H1 (cell line): Measurements from ENCODE around the gene SLC23A2. TPM values are rescaled to one million over a fixed set of nuclear protein-coding genes. Genes with fewer than 3 reads are reported as not detected.

Experiments
- CTCF ChIA-PET: fragments of 300-600 bp; sonication (Branson Sonifier 250); formaldehyde crosslinking; loops from one replicate; lab custom pipeline; 2021; ENCODE audit not compliant: partially characterized antibody; lab: Charles Lee
- POLR2A ChIA-PET: fragments of 300-600 bp; sonication (Branson Sonifier 250); formaldehyde crosslinking; loops from one replicate; lab custom pipeline; 2021; ENCODE audit warnings: inconsistent platforms; ENCODE audit not compliant: partially characterized antibody; lab: Charles Lee
- DNase-seq, 2 experiments: peaks; one replicate each; pipeline versions ENCODE4 v3.0.0 to v3.0.0-alpha.2; 2010 to 2022; ENCODE audit warnings: low spot score in 2 of 2, low read depth in 1 of 2, mixed read lengths in 1 of 2
- FAIRE-seq: peaks from 2 replicates; lab custom pipeline; 2011; peaks lifted over from hg19 to GRCh38; lab: Jason Lieb, UNC
- H2AFZ ChIP-seq: 2 replicates; pipeline ENCODE4 v1.8.1; 2012; ENCODE audit warnings: low read length, inconsistent platforms
- H2AK5ac ChIP-seq: 2 replicates; pipeline ENCODE4 v1.6.1; 2013; ENCODE audit warnings: low read depth, low read length
- H2BK120ac ChIP-seq: replicated peaks from 2 replicates; pipeline ENCODE3; 2013; ENCODE audit warnings: low read depth, low read length, inconsistent platforms
- H2BK12ac ChIP-seq: 2 replicates; pipeline ENCODE4 v1.6.1; 2013; ENCODE audit warnings: low read depth, low read length
- H2BK15ac ChIP-seq: 2 replicates; pipeline ENCODE4 v1.6.1; 2013; ENCODE audit warnings: low read length
- H2BK20ac ChIP-seq: 2 replicates; pipeline ENCODE4 v1.6.1; 2013; ENCODE audit warnings: low read length
- H2BK5ac ChIP-seq: 2 replicates; pipeline ENCODE4 v1.6.1; 2013; ENCODE audit warnings: low read depth, low read length
- H3K14ac ChIP-seq: 2 replicates; pipeline ENCODE4 v1.6.1; 2013; ENCODE audit warnings: inconsistent platforms; ENCODE audit not compliant: insufficient read length
- H3K18ac ChIP-seq: 2 replicates; pipeline ENCODE4 v1.6.1; 2013; ENCODE audit warnings: low read length; ENCODE audit errors: extremely low read depth
- H3K23ac ChIP-seq: 2 replicates; pipeline ENCODE4 v1.6.1; 2013; ENCODE audit warnings: inconsistent platforms; ENCODE audit not compliant: insufficient read length
- H3K23me2 ChIP-seq: 2 replicates; pipeline ENCODE4 v1.6.1; 2013; ENCODE audit warnings: low read depth, low read length
- H3K27ac ChIP-seq: 2 replicates; pipeline ENCODE4 v1.6.1; 2011; ENCODE audit warnings: low read depth, low read length, inconsistent platforms
- H3K27me3 ChIP-seq, 4 experiments: replicated peaks in 1 of 4; 1 replicate in 1 of 4; 2 replicates in 3 of 4; pipeline versions ENCODE4 v1.6.1 to v1.8.1; 2011 to 2013; ENCODE audit warnings: low read length in 3 of 4, mild to moderate bottlenecking in 3 of 4, inconsistent platforms in 2 of 4, mixed read lengths in 2 of 4, moderate library complexity in 1 of 4; ENCODE audit not compliant: control insufficient read depth in 3 of 4, insufficient read depth in 3 of 4; ENCODE audit errors: extremely low read depth in 1 of 4
- H3K36me3 ChIP-seq, 4 experiments: 2 replicates each; pipeline versions ENCODE4 v1.6.1 to v1.8.1; 2011 to 2013; ENCODE audit warnings: mild to moderate bottlenecking in 4 of 4, low read length in 3 of 4, moderate library complexity in 2 of 4, control low read depth in 1 of 4, inconsistent platforms in 1 of 4; ENCODE audit not compliant: insufficient read depth in 4 of 4, control insufficient read depth in 2 of 4
- H3K4ac ChIP-seq: replicated peaks from 2 replicates; pipeline ENCODE3; 2013; ENCODE audit warnings: low read length, low read depth, mixed read lengths, inconsistent platforms; ENCODE audit not compliant: insufficient read length
- H3K4me1 ChIP-seq, 4 experiments: replicated peaks in 1 of 4; 1 replicate in 1 of 4; 2 replicates in 3 of 4; pipeline versions ENCODE4 v1.6.1 to v1.8.1; 2011 to 2013; ENCODE audit warnings: low read length in 3 of 4, inconsistent platforms in 2 of 4, mixed read lengths in 1 of 4; ENCODE audit not compliant: insufficient read depth in 4 of 4, control insufficient read depth in 3 of 4
- H3K4me2 ChIP-seq, 2 experiments: 2 replicates each; pipeline versions ENCODE4 v1.6.1 to v1.8.1; 2011 to 2013; ENCODE audit warnings: low read depth in 2 of 2, low read length in 2 of 2, control low read depth in 1 of 2, inconsistent platforms in 1 of 2, mild to moderate bottlenecking in 1 of 2; ENCODE audit not compliant: insufficient read depth in 1 of 2
- H3K4me3 ChIP-seq, 4 experiments: fragments of 200-600, 300-600 bp in 1 of 4; sonication (generic), shearing (Covaris generic), sonication (Bioruptor Twin) in 1 of 4; 2 replicates each; pipeline versions ENCODE4 v1.5.1 to v1.8.1; 2011 to 2016; ENCODE audit warnings: low read length in 4 of 4, low read depth in 3 of 4, control low read depth in 2 of 4, inconsistent platforms in 2 of 4, mild to moderate bottlenecking in 2 of 4, mixed read lengths in 1 of 4, moderate library complexity in 1 of 4; ENCODE audit not compliant: insufficient read depth in 2 of 4; ENCODE audit errors: extremely low read depth in 1 of 4
- H3K56ac ChIP-seq: replicated peaks from 2 replicates; pipeline ENCODE3; 2013; ENCODE audit warnings: low read depth, mild to moderate bottlenecking, mixed read lengths, low read length, inconsistent platforms; ENCODE audit not compliant: insufficient read length
- H3K79me1 ChIP-seq: 2 replicates; pipeline ENCODE4 v1.6.1; 2013; ENCODE audit warnings: low read depth, low read length, control low read depth
- H3K79me2 ChIP-seq, 2 experiments: 2 replicates each; pipeline versions ENCODE4 v1.6.1 to v1.8.1; 2012 to 2013; ENCODE audit warnings: low read length in 2 of 2, mild to moderate bottlenecking in 2 of 2, inconsistent platforms in 1 of 2; ENCODE audit not compliant: insufficient read depth in 2 of 2, control insufficient read depth in 1 of 2
- H3K9ac ChIP-seq, 4 experiments: replicated peaks in 1 of 4; 1 replicate in 1 of 4; 2 replicates in 3 of 4; pipeline versions ENCODE4 v1.6.1 to v1.8.1; 2011 to 2013; ENCODE audit warnings: low read depth in 3 of 4, low read length in 3 of 4, control low read depth in 2 of 4, mild to moderate bottlenecking in 2 of 4, moderate library complexity in 2 of 4, inconsistent platforms in 1 of 4; ENCODE audit errors: extremely low read depth in 1 of 4
- H3K9me3 ChIP-seq, 2 experiments: 2 replicates each; pipeline versions ENCODE4 v1.6.1 to v1.8.1; 2012 to 2013; ENCODE audit warnings: mild to moderate bottlenecking in 2 of 2, moderate library complexity in 2 of 2, control low read depth in 1 of 2, inconsistent platforms in 1 of 2, low read depth in 1 of 2, low read length in 1 of 2, mixed read lengths in 1 of 2; ENCODE audit not compliant: insufficient read depth in 2 of 2
- H4K20me1 ChIP-seq, 2 experiments: replicated peaks in 1 of 2; 2 replicates each; pipeline versions ENCODE3 to v1.8.1; 2011 to 2013; ENCODE audit warnings: inconsistent platforms in 2 of 2, low read length in 2 of 2, mild to moderate bottlenecking in 1 of 2; ENCODE audit not compliant: insufficient read depth in 2 of 2, control insufficient read depth in 1 of 2
- H4K5ac ChIP-seq: 2 replicates; pipeline ENCODE4 v1.6.1; 2013; ENCODE audit warnings: low read length, low read depth, mixed read lengths, inconsistent platforms; ENCODE audit not compliant: insufficient read length
- H4K8ac ChIP-seq: 2 replicates; pipeline ENCODE4 v1.8.0; 2013; ENCODE audit warnings: mild to moderate bottlenecking, moderate library complexity, low read length, inconsistent platforms; ENCODE audit not compliant: insufficient read depth; ENCODE audit errors: extremely low read depth
- H4K91ac ChIP-seq: replicated peaks from 2 replicates; pipeline ENCODE3; 2013; ENCODE audit warnings: low read length, mixed read lengths, inconsistent platforms; ENCODE audit not compliant: insufficient read length
- CEBPB ChIP-seq: IDR thresholded peaks from 2 replicates; pipeline ENCODE4 v1.6.1; 2012; ENCODE audit warnings: low read depth, low read length
- CHD2 ChIP-seq: IDR thresholded peaks from 2 replicates; pipeline ENCODE4 v1.6.1; 2012; ENCODE audit warnings: low read length, improper control_type of control experiment
- CTBP2 ChIP-seq: IDR thresholded peaks from 2 replicates; pipeline ENCODE4 v1.7.0; 2011; ENCODE audit warnings: borderline replicate concordance, mild to moderate bottlenecking, moderate library complexity, mixed read lengths, low read length; ENCODE audit not compliant: insufficient read depth, insufficient read length
- HDAC6 ChIP-seq: IDR thresholded peaks from one replicate; pipeline ENCODE4 v1.7.1; 2012; ENCODE audit warnings: low read depth, mild to moderate bottlenecking, inconsistent platforms, low read length, moderate library complexity
- RAD21 ChIP-seq, 2 experiments: IDR thresholded peaks in 1 of 2; conservative IDR thresholded peaks in 1 of 2; 2 replicates each; pipeline ENCODE4 v1.6.1; 2011; ENCODE audit warnings: low read depth in 2 of 2, low read length in 2 of 2, improper control_type of control experiment in 1 of 2, inconsistent platforms in 1 of 2, mild to moderate bottlenecking in 1 of 2, moderate library complexity in 1 of 2
- RFX5 ChIP-seq: IDR thresholded peaks from 2 replicates; pipeline ENCODE4 v1.6.1; 2011; ENCODE audit warnings: low read depth, low read length, improper control_type of control experiment, borderline replicate concordance
- RNF2 ChIP-seq: fragments of 200-900, 300-1000 bp; sonication (generic); IDR thresholded peaks from 2 replicates; pipeline ENCODE4 v1.7.1; 2016; ENCODE audit warnings: borderline replicate concordance, low read depth, mild to moderate bottlenecking, antibody characterized with exemption, low read length; ENCODE audit not compliant: poor library complexity, severe bottlenecking; ENCODE audit errors: missing control alignments
- SP2 ChIP-seq: IDR thresholded peaks from 2 replicates; pipeline ENCODE4 v1.6.1; 2012; ENCODE audit warnings: mild to moderate bottlenecking, low read length, inconsistent platforms
- TEAD4 ChIP-seq: IDR thresholded peaks from 2 replicates; pipeline ENCODE4 v1.6.1; 2012; ENCODE audit warnings: low read depth, low read length, inconsistent platforms, mixed read lengths
- WGBS, 2 experiments: shearing (Covaris generic) in 1 of 2; methylation state at CpG; one replicate each; pipeline versions ENCODE4 v1.1.6 to v1.1.7; 2013 to 2015; ENCODE audit warnings: low lambda C conversion rate in 2 of 2, mixed read lengths in 2 of 2, inconsistent platforms in 1 of 2, low coverage in 1 of 2, missing lambda C conversion rate in 1 of 2; ENCODE audit not compliant: insufficient replicate concordance in 2 of 2, insufficient coverage in 1 of 2, insufficient read length in 1 of 2; ENCODE audit errors: extremely low coverage in 1 of 2, missing lambda C conversion rate in 1 of 2; 5-methylcytosine and 5-hydroxymethylcytosine counted together
- polyA plus RNA-seq, 7 experiments: library from polyadenylated mRNA; depleted of rRNA in 3 of 7; stranded (reverse) in 5 of 7; unstranded in 2 of 7; fragments of >200 nt in 5 of 7; fragments of 200-250 nt in 2 of 7; gene quantifications; 1 replicate in 5 of 7; 2 replicates in 1 of 7; 4 replicates in 1 of 7; pipeline versions ENCODE4 v1.2.1 to v1.2.3, GENCODE V29; 2011 to 2013; ENCODE audit warnings: missing spikeins in 2 of 7, mixed read lengths in 2 of 7
- total RNA-seq: library from RNA; stranded (reverse); fragmentation: NEBNext Ultra II Directional; extraction: Animal tissue kit (Norgen Biotek cat#: 25700); gene quantifications from 2 replicates; pipeline ENCODE4 v1.2.1, GENCODE V29; 2021
- TF ChIP-seq, protein P1 (sequence below): IDR thresholded peaks from 2 replicates; pipeline ENCODE4 v1.6.1; 2012; ENCODE audit warnings: inconsistent platforms

Gene SLC23A2
- total and polyA plus RNA-seq, 2 of the 8 experiments (the other 6 are each of a cell fraction or from before 2014, with no cell fraction given): 17.0 to 18.6 TPM

DNA sequence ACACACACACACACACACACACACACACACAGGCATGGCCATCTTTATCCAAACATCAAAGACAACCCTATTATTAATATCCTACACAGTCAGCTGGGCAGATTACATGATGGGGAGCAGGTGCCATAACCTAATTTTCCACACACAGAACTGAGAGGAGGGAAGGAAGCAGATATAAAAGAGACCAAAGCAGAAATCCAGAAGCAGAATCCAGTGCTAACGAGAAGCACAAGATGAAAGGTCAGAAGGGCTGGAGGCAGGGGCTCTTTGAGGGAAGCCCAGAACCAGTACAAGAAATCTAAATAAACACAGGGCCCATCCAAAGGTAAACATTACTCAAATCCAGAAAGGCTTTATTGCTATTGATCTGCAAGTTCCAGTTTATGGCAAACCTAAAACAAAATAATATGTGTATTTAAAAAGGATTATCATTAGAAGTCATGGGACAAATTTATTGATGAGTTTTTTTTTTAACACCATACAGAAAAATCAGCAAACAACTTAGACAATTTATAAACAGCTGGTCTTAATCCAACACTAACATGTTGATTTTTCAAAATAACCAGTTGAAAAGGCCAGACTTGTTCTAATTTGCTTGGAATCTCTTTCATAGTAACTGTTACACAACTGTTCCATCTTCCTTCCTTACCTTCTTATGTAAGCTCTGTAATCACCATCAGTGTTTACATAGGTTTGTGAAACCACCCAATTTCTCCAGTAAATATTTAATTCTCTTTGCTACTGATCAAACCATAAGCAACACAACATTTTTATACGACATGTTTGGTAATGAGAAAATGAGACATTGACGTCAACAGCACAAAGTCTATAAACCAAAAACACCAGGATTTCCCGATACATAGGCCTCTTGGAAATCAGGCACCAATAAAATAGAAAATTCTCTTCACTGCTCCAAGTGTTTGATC, 34.2 kb downstream of the SLC23A2 start:
- Histone ChIP-seq H3K23me2 (no peaks in the 10 kb centered on the region), H3K14ac (no peak overlapping the region), H3K9ac (no peak overlapping the region), H2BK5ac (no peak overlapping the region), H3K56ac (no peak overlapping the region), H3K4me2 (no peak overlapping the region), H3K18ac (no peak overlapping the region), H3K79me1 (no peaks in the 10 kb centered on the region), H3K79me2 (no peaks in the 10 kb centered on the region), H4K5ac (no peak overlapping the region), H4K8ac (no peak overlapping the region), H2BK120ac (no peak overlapping the region), H4K91ac (no peak overlapping the region), H2AFZ (no peak overlapping the region), H3K4ac (no peak overlapping the region), H4K20me1 (no peaks in the 10 kb centered on the region), H3K27ac (no peak overlapping the region), H3K4me3 (no peak overlapping the region), H2BK12ac (no peak overlapping the region), H3K9me3 (no peaks in the 10 kb centered on the region), H3K23ac (no peak overlapping the region), H2BK20ac (no peak overlapping the region), H3K4me1 (peaks cover 0 to 2% (median 0%) of the 10 kb centered on the region in 4 experiments; a peak in 1 of 7 replicates), H3K36me3 (no peaks in the 10 kb centered on the region; a peak in 2 of 8 replicates), H2AK5ac (no peak overlapping the region), H3K27me3 (peaks cover 0 to 1% (median 0%) of the 10 kb centered on the region in 4 experiments; a peak in 1 of 7 replicates), H2BK15ac (no peak overlapping the region)
- ChIA-PET CTCF (interaction anchor here (0.6 to 1.8 kb wide), 5 partner anchors 11 to 945 kb away, joined by 3 to 9 read pairs (median 4); no protein-coding TSS in a partner anchor), POLR2A (interaction anchor here (0.6 to 1.1 kb wide), 3 partner anchors 23 to 105 kb away, joined by 3 to 4 read pairs (median 3); no protein-coding TSS in a partner anchor)
- FAIRE-seq (no peak), DNase-seq (no peak)
- WGBS, 2 experiments: 73% methylated on average over 4 of the region's 4 CpGs; no CpG with 5 or more reads in 1 of the 2 experiments
- no peak for TF ChIP-seq RAD21 (IDR thresholded peaks at IDR 0.05 in 1 of 2, conservative IDR thresholded peaks at IDR 0.05 in 1 of 2; ENCODE audit: low read depth in 2 of 2, low read length in 2 of 2)
- TF ChIP-seq CTBP2: no peak
- TF ChIP-seq, protein P1, sequence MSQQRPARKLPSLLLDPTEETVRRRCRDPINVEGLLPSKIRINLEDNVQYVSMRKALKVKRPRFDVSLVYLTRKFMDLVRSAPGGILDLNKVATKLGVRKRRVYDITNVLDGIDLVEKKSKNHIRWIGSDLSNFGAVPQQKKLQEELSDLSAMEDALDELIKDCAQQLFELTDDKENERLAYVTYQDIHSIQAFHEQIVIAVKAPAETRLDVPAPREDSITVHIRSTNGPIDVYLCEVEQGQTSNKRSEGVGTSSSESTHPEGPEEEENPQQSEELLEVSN: no peak
- no peak for TF ChIP-seq CEBPB
- no peak for TF ChIP-seq SP2
- no peak for TF ChIP-seq HDAC6
- no peak for TF ChIP-seq RFX5
- no peak for TF ChIP-seq CHD2
- no peak for TF ChIP-seq TEAD4
- no peak for TF ChIP-seq RNF2
